Thoracic aorta (tissue), 2 donors: ENCODE results near the gene DSCAM. TPM values are rescaled to one million over a fixed set of nuclear protein-coding genes. Genes with fewer than 3 reads are reported as not detected.

Source experiments
- ATAC-seq: fragments of 150-250 bp; one replicate; pipeline ENCODE4 v1.8.0; 2017; ENCODE audit warnings: low read depth; ENCODE audit not compliant: insufficient number of reproducible peaks, low FRiP score
- DNase-seq: peaks from one replicate; pipeline ENCODE4 v3.0.0-alpha.2; 2020; ENCODE audit warnings: low spot score
- H3K27ac ChIP-seq, 2 donors: fragments of 200-600 bp; sonication (generic); 1 replicate in 1 of 2; 2 replicates in 1 of 2; pipeline ENCODE4 v1.5.1; 2016; ENCODE audit warnings: mild to moderate bottlenecking in 2 of 2, moderate library complexity in 2 of 2
- H3K27me3 ChIP-seq: fragments of 200-600 bp; sonication (generic); replicated peaks from 2 replicates; pipeline ENCODE4 v1.6.0; 2016; ENCODE audit warnings: mild to moderate bottlenecking; ENCODE audit not compliant: insufficient read depth
- H3K36me3 ChIP-seq: fragments of 200-600 bp; sonication (generic); one replicate; pipeline ENCODE4 v1.5.1; 2016
- H3K4me1 ChIP-seq, 2 donors: fragments of 200-600 bp; sonication (generic); 1 replicate in 1 of 2; 2 replicates in 1 of 2; pipeline versions ENCODE4 v1.5.1 to v1.6.0; 2016; ENCODE audit warnings: low read depth in 2 of 2, mild to moderate bottlenecking in 1 of 2; ENCODE audit not compliant: control insufficient read depth in 1 of 2
- H3K4me3 ChIP-seq: fragments of 200-600 bp; sonication (generic); 2 replicates; pipeline ENCODE4 v1.5.1; 2016; ENCODE audit warnings: mild to moderate bottlenecking
- H3K9me3 ChIP-seq: fragments of 200-600 bp; sonication (generic); 2 replicates; pipeline ENCODE4 v1.5.1; 2016
- total RNA-seq, 2 donors: library from RNA; depleted of rRNA; stranded (reverse); fragments of >200 nt; gene quantifications; one replicate each; pipeline versions ENCODE4 v1.1.0 to v1.2.3, GENCODE V29; 2016
- TF ChIP-seq, protein P1 (sequence below): fragments of 200-600 bp; sonication (generic); IDR thresholded peaks from one replicate; pipeline ENCODE4 v1.5.1; 2019; ENCODE audit warnings: antibody characterized with exemption

The DSCAM gene
- total RNA-seq, 2 donors from 2014 or later = not detected

DNA sequence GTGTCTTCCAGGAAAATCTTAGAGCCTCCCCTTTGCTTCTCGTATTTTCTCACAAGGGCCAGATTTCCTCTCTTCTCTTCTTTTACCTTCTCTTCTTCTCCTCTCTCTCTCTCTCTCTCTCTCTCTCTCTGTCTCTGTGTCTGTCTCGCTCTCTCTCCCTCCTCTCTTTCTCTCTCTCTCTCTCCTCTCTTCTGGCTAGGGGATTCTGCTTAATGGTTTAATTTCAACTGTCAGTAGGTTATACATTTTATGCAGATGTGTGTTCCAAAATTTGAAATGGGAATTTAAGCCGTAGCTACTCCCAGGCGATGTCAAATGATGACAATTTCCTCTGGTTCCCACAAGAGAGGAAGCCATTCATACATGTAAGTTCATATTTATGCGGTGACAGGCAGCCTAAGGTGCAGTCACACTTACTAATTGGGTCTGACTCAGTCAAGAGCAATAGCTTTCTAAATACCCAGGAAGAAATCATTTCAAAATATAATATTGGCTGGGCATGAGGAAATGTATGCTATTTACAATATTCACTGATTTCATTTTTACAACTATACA lies 1.4 kb downstream of the DSCAM start:
- H3K4me3 ChIP-seq = no peak overlapping the region
- H3K4me1 ChIP-seq = no peaks in the 10 kb centered on the region
- TF ChIP-seq, protein P1, sequence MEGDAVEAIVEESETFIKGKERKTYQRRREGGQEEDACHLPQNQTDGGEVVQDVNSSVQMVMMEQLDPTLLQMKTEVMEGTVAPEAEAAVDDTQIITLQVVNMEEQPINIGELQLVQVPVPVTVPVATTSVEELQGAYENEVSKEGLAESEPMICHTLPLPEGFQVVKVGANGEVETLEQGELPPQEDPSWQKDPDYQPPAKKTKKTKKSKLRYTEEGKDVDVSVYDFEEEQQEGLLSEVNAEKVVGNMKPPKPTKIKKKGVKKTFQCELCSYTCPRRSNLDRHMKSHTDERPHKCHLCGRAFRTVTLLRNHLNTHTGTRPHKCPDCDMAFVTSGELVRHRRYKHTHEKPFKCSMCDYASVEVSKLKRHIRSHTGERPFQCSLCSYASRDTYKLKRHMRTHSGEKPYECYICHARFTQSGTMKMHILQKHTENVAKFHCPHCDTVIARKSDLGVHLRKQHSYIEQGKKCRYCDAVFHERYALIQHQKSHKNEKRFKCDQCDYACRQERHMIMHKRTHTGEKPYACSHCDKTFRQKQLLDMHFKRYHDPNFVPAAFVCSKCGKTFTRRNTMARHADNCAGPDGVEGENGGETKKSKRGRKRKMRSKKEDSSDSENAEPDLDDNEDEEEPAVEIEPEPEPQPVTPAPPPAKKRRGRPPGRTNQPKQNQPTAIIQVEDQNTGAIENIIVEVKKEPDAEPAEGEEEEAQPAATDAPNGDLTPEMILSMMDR = no peak
- H3K27ac ChIP-seq = no peak overlapping the region
- ATAC-seq = no peak
- no peaks in the 10 kb centered on the region for H3K27me3 ChIP-seq
- no peak for DNase-seq
- no peaks in the 10 kb centered on the region for H3K36me3 ChIP-seq
- no peaks in the 10 kb centered on the region for H3K9me3 ChIP-seq

DNA sequence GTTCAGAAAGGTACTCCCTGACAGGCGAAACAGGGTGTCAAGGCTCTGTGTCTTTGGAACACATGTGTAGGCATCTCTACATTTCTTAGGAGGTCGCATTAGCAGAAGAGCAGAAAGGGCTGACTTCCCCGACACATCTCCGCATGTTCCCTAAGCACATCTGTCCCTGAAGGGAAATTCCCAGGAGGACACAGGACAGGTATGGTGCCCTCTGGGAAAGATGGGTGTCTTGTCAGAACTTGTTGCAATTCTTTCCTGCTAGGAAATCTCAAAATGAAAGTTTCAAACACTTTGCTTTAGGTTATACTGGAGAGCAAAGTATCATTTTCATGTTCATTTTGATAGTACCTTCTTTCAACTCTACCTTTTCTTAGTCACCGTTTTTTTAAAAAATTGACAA lies 2.0 kb downstream of the DSCAM start:
- Histone ChIP-seq H3K9me3 (no peaks in the 10 kb centered on the region), H3K4me1 (no peaks in the 10 kb centered on the region), H3K4me3 (no peak overlapping the region), H3K36me3 (no peaks in the 10 kb centered on the region), H3K27me3 (no peaks in the 10 kb centered on the region), H3K27ac (no peak overlapping the region)
- DNase-seq = no peak
- no peak for ATAC-seq
- TF ChIP-seq, protein P1 = no peak

DNA sequence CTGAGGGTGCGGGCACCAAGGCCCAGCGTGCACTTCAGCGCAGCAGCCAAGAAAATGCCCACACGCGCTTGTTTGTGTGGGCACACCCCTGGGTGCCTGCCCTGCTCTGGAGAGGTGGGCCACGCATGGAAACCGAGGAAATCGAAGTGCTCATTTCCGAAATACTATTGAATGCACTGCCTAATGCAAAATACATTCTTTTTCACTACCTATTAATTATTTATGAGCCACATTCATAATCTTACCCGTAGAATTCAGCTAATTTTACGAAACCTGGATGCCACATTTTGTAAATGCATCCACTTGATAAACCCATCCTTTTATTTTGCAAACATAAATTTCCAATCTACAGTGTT lies 4.8 kb downstream of the DSCAM start:
- Histone ChIP-seq H3K4me1 (no peaks in the 10 kb centered on the region), H3K27ac (no peak overlapping the region), H3K36me3 (no peaks in the 10 kb centered on the region), H3K9me3 (no peaks in the 10 kb centered on the region), H3K4me3 (no peak overlapping the region), H3K27me3 (no peaks in the 10 kb centered on the region)
- DNase-seq (no peak), ATAC-seq (no peak)
- TF ChIP-seq, protein P1 = no peak

DNA sequence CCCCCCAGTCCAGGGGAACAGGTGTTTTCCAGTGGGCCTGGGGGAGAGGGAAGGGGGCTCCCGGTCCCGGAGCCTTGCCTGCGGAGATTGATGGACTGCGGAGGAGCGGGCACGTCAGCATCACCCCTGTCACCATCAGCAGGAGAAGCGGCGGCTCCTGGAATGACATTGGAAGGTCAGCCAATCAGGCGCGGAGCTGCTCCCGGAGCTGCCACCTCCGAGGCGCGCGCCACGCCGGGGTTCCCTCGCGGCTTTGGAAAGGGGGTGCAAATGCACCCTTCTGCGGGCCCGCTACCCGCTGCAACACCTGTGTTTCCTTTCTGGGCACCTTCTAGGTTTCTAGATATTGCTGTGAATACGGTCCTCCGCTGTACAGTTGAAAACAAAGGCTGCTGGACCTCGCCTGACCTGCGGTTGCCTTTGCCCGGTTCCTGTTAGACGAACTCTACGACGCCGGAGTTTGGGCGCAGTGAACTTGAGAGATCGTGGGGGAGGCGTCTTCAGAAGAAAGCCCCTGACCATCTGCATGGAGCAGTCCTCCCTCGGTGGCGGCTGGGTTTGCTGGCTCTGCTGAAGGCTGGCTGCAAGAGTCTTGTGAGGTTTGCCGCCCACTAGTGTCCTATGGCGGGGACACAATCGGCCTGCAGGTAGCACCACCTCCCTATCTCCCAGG lies 5.3 kb downstream of the DSCAM start:
- H3K27me3 ChIP-seq = no peaks in the 10 kb centered on the region
- no peaks in the 10 kb centered on the region for H3K4me1 ChIP-seq
- no peak overlapping the region for H3K27ac ChIP-seq
- no peaks in the 10 kb centered on the region for H3K36me3 ChIP-seq
- TF ChIP-seq, protein P1 = no peak
- H3K4me3 ChIP-seq = peak overlapping the region; percentile 42
- ATAC-seq = no peak
- no peaks in the 10 kb centered on the region for H3K9me3 ChIP-seq
- DNase-seq = no peak

DNA sequence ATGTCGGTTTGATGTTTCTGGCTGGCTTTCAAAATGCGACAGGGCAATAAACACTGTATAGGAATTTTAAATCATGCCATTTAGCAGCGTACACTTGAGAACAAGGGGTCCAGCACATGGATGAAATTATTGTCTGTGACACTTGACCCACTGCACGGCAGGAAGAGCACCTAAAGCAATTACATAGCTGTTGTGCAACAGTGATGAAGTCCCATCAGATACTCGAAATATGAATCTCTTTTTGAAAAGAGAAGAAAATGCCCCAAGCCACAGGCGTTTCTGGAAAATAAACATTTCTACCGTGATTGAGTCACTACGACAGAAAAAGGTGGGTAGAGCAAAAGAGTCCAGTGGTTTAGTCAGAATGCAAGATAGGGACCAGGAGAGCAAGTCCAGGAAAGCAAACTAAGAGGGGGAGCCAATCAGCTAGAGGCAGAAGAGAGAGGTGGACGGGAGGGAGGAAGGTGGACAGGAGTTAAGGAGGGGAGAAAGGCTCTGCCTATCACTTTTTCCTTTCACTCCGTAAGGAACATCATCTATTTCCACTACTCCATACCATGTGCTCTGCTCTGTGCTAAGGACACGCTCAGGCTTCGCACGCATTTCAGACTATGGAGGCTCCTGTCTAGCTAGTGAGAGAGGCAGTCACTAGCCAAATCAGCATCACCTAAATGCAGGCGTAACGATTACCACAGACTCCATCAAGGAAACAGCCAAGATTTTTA lies 6.4 kb downstream of the DSCAM start:
- ATAC-seq (no peak), DNase-seq (no peak)
- no peaks in the 10 kb centered on the region for H3K9me3 ChIP-seq
- no peak overlapping the region for H3K27ac ChIP-seq
- no peaks in the 10 kb centered on the region for H3K27me3 ChIP-seq
- TF ChIP-seq, protein P1 = no peak
- no peak overlapping the region for H3K4me3 ChIP-seq
- H3K4me1 ChIP-seq = no peaks in the 10 kb centered on the region
- H3K36me3 ChIP-seq = no peaks in the 10 kb centered on the region
